H1 (cell line): ENCODE measurements around the gene OSBPL5. TPM values are rescaled to one million over a fixed set of nuclear protein-coding genes. Genes with fewer than 3 reads are reported as not detected.

ENCODE experiments used
- BACH1 ChIP-seq: IDR thresholded peaks from 2 replicates; pipeline ENCODE4 v1.6.1; 2012; ENCODE audit warnings: low read length, improper control_type of control experiment
- CHD7 ChIP-seq: fragments of 300-600 bp; sonication (generic); IDR thresholded peaks from 2 replicates; pipeline ENCODE4 v1.7.1; 2012; ENCODE audit warnings: low read length, moderate library complexity, mild to moderate bottlenecking, inconsistent platforms; ENCODE audit not compliant: insufficient replicate concordance
- JUND ChIP-seq: IDR thresholded peaks from 2 replicates; pipeline ENCODE4 v1.6.1; 2011; ENCODE audit warnings: mild to moderate bottlenecking, improper control_type of control experiment, low read length
- KDM5A ChIP-seq: fragments of 200-600 bp; IDR thresholded peaks from 2 replicates; pipeline ENCODE4 v1.7.1; 2012; ENCODE audit warnings: mild to moderate bottlenecking, low read length, inconsistent platforms, mixed read lengths
- NRF1 ChIP-seq: IDR thresholded peaks from 2 replicates; pipeline ENCODE4 v1.6.1; 2011; ENCODE audit warnings: mild to moderate bottlenecking, low read depth, low read length, improper control_type of control experiment
- POU5F1 ChIP-seq: IDR thresholded peaks from 2 replicates; pipeline ENCODE4 v1.6.1; 2011; ENCODE audit warnings: low read depth, mild to moderate bottlenecking, low read length, moderate library complexity
- YY1 ChIP-seq: IDR thresholded peaks from 2 replicates; pipeline ENCODE4 v1.6.1; 2011; ENCODE audit warnings: low read depth, mild to moderate bottlenecking, low read length
- polyA plus RNA-seq, 7 experiments: library from polyadenylated mRNA; depleted of rRNA in 3 of 7; stranded (reverse) in 5 of 7; unstranded in 2 of 7; fragments of >200 nt in 5 of 7; fragments of 200-250 nt in 2 of 7; gene quantifications; 1 replicate in 5 of 7; 2 replicates in 1 of 7; 4 replicates in 1 of 7; pipeline versions ENCODE4 v1.2.1 to v1.2.3, GENCODE V29; 2011 to 2013; ENCODE audit warnings: missing spikeins in 2 of 7, mixed read lengths in 2 of 7
- total RNA-seq: library from RNA; stranded (reverse); fragmentation: NEBNext Ultra II Directional; extraction: Animal tissue kit (Norgen Biotek cat#: 25700); gene quantifications from 2 replicates; pipeline ENCODE4 v1.2.1, GENCODE V29; 2021

OSBPL5 gene
- total and polyA plus RNA-seq, 2 of the 8 experiments (the other 6 are each of a cell fraction or from before 2014, with no cell fraction given), result 3.4 to 9.9 TPM

- TF ChIP-seq CHD7 (no peak), NRF1 (no peak), YY1 (no peak), POU5F1 (no peak), KDM5A (no peak), JUND (no peak), BACH1 (no peak)
- TF ChIP-seq, all 59 proteins: peak for 0
These were observed 112.5 kb downstream of the OSBPL5 start (continued) for GRCh38 chr11:3052567-3052966.
